DOHH2 (cell line): ENCODE data around the gene COL13A1.

Experiments used
- EZH2phosphoT487 ChIP-seq: fragments of 200-600 bp; sonication (generic); IDR thresholded peaks from 2 replicates; pipeline ENCODE4 v1.6.1; 2017; ENCODE audit warnings: borderline replicate concordance, mild to moderate bottlenecking, antibody characterized with exemption, low read length, moderate library complexity, mixed read lengths
- TF ChIP-seq, protein P1 (sequence below): fragments of 200-600 bp; sonication (generic); IDR thresholded peaks from one replicate; pipeline ENCODE4 v1.5.1; 2014; ENCODE audit warnings: antibody characterized with exemption, mild to moderate bottlenecking, low read depth, low read length; ENCODE audit not compliant: poor library complexity, severe bottlenecking

DNA sequence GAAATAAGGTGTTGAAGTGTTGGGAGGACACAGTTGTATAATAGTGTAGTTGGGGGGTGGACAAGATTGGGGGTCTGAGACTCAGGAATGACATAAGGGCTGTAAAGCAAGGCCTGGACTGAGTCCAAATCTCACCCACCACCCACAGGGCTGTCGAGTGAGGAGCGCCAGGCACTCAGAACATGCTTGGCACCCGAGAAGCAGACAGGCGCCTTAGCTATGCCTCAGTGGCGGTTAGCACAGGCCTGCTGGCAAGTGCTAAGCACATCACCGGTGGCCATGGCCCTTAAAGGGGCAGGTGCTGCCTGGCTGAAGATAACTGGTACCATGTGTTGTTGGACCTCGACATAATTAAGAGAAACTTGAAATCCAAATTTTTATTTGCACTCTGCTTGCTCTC, 90.7 kb downstream of the COL13A1 start:
- TF ChIP-seq, protein P1, sequence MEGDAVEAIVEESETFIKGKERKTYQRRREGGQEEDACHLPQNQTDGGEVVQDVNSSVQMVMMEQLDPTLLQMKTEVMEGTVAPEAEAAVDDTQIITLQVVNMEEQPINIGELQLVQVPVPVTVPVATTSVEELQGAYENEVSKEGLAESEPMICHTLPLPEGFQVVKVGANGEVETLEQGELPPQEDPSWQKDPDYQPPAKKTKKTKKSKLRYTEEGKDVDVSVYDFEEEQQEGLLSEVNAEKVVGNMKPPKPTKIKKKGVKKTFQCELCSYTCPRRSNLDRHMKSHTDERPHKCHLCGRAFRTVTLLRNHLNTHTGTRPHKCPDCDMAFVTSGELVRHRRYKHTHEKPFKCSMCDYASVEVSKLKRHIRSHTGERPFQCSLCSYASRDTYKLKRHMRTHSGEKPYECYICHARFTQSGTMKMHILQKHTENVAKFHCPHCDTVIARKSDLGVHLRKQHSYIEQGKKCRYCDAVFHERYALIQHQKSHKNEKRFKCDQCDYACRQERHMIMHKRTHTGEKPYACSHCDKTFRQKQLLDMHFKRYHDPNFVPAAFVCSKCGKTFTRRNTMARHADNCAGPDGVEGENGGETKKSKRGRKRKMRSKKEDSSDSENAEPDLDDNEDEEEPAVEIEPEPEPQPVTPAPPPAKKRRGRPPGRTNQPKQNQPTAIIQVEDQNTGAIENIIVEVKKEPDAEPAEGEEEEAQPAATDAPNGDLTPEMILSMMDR: no peak
- no peak for TF ChIP-seq EZH2phosphoT487
